H1 (cell line): ENCODE data around the gene GPR21. TPM values are rescaled to one million over a fixed set of nuclear protein-coding genes. Genes with fewer than 3 reads are reported as not detected.

Experiments used
- CREB1 ChIP-seq: IDR thresholded peaks from 2 replicates; pipeline ENCODE4 v1.6.1; 2012; ENCODE audit warnings: inconsistent platforms
- GABPA ChIP-seq: IDR thresholded peaks from 2 replicates; pipeline ENCODE4 v1.6.1; 2011; ENCODE audit warnings: mild to moderate bottlenecking, low read length, moderate library complexity, borderline replicate concordance; ENCODE audit not compliant: insufficient read depth
- RAD21 ChIP-seq, 2 experiments: IDR thresholded peaks in 1 of 2; conservative IDR thresholded peaks in 1 of 2; 2 replicates each; pipeline ENCODE4 v1.6.1; 2011; ENCODE audit warnings: low read depth in 2 of 2, low read length in 2 of 2, improper control_type of control experiment in 1 of 2, inconsistent platforms in 1 of 2, mild to moderate bottlenecking in 1 of 2, moderate library complexity in 1 of 2
- RBBP5 ChIP-seq: IDR thresholded peaks from 2 replicates; pipeline ENCODE4 v1.7.1; 2012; ENCODE audit warnings: low read depth, mild to moderate bottlenecking, inconsistent platforms, low read length, moderate library complexity, borderline replicate concordance
- SIX5 ChIP-seq: IDR thresholded peaks from 2 replicates; pipeline ENCODE4 v1.6.1; 2011; ENCODE audit warnings: mild to moderate bottlenecking, low read depth, low read length
- SP4 ChIP-seq: IDR thresholded peaks from 2 replicates; pipeline ENCODE4 v1.6.1; 2012; ENCODE audit warnings: low read length, inconsistent platforms
- polyA plus RNA-seq, 7 experiments: library from polyadenylated mRNA; depleted of rRNA in 3 of 7; stranded (reverse) in 5 of 7; unstranded in 2 of 7; fragments of >200 nt in 5 of 7; fragments of 200-250 nt in 2 of 7; gene quantifications; 1 replicate in 5 of 7; 2 replicates in 1 of 7; 4 replicates in 1 of 7; pipeline versions ENCODE4 v1.2.1 to v1.2.3, GENCODE V29; 2011 to 2013; ENCODE audit warnings: missing spikeins in 2 of 7, mixed read lengths in 2 of 7
- total RNA-seq: library from RNA; stranded (reverse); fragmentation: NEBNext Ultra II Directional; extraction: Animal tissue kit (Norgen Biotek cat#: 25700); gene quantifications from 2 replicates; pipeline ENCODE4 v1.2.1, GENCODE V29; 2021
- TF ChIP-seq, protein P1 (sequence below): fragments of 300-600 bp; sonication (generic); IDR thresholded peaks from 2 replicates; pipeline ENCODE4 v1.7.1; 2012; ENCODE audit warnings: low read length, moderate library complexity, mild to moderate bottlenecking, inconsistent platforms; ENCODE audit not compliant: insufficient replicate concordance
- TF ChIP-seq, protein P2 (sequence below): IDR thresholded peaks from 2 replicates; pipeline ENCODE4 v1.6.1; 2012; ENCODE audit warnings: inconsistent platforms

Gene GPR21
- total and polyA plus RNA-seq, 2 of the 8 experiments (the other 6 are each of a cell fraction or from before 2014, with no cell fraction given), result 0.58 to 0.71 TPM

DNA sequence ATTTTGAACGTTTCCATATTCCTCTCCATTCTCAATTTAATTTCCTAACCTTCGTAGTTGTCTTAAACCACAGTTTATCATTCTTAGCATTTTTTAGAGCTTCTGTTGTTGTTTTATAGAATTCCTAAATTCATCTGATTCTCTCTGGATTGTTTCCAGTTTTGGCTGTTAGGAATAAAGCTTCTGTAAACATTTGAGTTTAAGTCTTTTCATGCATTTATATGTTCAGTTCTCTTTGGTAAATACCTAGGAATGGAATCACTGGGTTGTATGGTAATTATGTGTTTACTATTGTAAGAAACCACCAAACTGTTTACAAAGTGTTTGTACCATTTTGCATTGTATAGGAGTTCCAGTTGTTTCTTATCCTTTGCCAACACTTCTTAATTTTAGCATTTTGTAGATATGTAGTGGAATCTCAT is 29.7 kb downstream of the GPR21 start (continued):
- TF ChIP-seq, protein P1, sequence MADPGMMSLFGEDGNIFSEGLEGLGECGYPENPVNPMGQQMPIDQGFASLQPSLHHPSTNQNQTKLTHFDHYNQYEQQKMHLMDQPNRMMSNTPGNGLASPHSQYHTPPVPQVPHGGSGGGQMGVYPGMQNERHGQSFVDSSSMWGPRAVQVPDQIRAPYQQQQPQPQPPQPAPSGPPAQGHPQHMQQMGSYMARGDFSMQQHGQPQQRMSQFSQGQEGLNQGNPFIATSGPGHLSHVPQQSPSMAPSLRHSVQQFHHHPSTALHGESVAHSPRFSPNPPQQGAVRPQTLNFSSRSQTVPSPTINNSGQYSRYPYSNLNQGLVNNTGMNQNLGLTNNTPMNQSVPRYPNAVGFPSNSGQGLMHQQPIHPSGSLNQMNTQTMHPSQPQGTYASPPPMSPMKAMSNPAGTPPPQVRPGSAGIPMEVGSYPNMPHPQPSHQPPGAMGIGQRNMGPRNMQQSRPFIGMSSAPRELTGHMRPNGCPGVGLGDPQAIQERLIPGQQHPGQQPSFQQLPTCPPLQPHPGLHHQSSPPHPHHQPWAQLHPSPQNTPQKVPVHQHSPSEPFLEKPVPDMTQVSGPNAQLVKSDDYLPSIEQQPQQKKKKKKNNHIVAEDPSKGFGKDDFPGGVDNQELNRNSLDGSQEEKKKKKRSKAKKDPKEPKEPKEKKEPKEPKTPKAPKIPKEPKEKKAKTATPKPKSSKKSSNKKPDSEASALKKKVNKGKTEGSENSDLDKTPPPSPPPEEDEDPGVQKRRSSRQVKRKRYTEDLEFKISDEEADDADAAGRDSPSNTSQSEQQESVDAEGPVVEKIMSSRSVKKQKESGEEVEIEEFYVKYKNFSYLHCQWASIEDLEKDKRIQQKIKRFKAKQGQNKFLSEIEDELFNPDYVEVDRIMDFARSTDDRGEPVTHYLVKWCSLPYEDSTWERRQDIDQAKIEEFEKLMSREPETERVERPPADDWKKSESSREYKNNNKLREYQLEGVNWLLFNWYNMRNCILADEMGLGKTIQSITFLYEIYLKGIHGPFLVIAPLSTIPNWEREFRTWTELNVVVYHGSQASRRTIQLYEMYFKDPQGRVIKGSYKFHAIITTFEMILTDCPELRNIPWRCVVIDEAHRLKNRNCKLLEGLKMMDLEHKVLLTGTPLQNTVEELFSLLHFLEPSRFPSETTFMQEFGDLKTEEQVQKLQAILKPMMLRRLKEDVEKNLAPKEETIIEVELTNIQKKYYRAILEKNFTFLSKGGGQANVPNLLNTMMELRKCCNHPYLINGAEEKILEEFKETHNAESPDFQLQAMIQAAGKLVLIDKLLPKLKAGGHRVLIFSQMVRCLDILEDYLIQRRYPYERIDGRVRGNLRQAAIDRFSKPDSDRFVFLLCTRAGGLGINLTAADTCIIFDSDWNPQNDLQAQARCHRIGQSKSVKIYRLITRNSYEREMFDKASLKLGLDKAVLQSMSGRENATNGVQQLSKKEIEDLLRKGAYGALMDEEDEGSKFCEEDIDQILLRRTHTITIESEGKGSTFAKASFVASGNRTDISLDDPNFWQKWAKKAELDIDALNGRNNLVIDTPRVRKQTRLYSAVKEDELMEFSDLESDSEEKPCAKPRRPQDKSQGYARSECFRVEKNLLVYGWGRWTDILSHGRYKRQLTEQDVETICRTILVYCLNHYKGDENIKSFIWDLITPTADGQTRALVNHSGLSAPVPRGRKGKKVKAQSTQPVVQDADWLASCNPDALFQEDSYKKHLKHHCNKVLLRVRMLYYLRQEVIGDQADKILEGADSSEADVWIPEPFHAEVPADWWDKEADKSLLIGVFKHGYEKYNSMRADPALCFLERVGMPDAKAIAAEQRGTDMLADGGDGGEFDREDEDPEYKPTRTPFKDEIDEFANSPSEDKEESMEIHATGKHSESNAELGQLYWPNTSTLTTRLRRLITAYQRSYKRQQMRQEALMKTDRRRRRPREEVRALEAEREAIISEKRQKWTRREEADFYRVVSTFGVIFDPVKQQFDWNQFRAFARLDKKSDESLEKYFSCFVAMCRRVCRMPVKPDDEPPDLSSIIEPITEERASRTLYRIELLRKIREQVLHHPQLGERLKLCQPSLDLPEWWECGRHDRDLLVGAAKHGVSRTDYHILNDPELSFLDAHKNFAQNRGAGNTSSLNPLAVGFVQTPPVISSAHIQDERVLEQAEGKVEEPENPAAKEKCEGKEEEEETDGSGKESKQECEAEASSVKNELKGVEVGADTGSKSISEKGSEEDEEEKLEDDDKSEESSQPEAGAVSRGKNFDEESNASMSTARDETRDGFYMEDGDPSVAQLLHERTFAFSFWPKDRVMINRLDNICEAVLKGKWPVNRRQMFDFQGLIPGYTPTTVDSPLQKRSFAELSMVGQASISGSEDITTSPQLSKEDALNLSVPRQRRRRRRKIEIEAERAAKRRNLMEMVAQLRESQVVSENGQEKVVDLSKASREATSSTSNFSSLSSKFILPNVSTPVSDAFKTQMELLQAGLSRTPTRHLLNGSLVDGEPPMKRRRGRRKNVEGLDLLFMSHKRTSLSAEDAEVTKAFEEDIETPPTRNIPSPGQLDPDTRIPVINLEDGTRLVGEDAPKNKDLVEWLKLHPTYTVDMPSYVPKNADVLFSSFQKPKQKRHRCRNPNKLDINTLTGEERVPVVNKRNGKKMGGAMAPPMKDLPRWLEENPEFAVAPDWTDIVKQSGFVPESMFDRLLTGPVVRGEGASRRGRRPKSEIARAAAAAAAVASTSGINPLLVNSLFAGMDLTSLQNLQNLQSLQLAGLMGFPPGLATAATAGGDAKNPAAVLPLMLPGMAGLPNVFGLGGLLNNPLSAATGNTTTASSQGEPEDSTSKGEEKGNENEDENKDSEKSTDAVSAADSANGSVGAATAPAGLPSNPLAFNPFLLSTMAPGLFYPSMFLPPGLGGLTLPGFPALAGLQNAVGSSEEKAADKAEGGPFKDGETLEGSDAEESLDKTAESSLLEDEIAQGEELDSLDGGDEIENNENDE, result no peak
- TF ChIP-seq, protein P2, sequence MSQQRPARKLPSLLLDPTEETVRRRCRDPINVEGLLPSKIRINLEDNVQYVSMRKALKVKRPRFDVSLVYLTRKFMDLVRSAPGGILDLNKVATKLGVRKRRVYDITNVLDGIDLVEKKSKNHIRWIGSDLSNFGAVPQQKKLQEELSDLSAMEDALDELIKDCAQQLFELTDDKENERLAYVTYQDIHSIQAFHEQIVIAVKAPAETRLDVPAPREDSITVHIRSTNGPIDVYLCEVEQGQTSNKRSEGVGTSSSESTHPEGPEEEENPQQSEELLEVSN, result no peak
- no peak for TF ChIP-seq GABPA
- TF ChIP-seq SP4, result no peak
- no peak for TF ChIP-seq RAD21 (IDR thresholded peaks at IDR 0.05 in 1 of 2, conservative IDR thresholded peaks at IDR 0.05 in 1 of 2; ENCODE audit: low read depth in 2 of 2, low read length in 2 of 2)
- TF ChIP-seq CREB1, result no peak
- no peak for TF ChIP-seq SIX5
- no peak for TF ChIP-seq RBBP5
